Peyer's patch (tissue), 4 donors: ENCODE measurements around the gene HEPACAM2. TPM values are rescaled to one million over a fixed set of nuclear protein-coding genes. Genes with fewer than 3 reads are reported as not detected.

Experiments
- DNase-seq, 3 donors: peaks; one replicate each; pipeline ENCODE4 v3.0.0-alpha.2; 2017 to 2019
- H3K27ac ChIP-seq, 4 donors: fragments of 200-600 bp; sonication (generic); one replicate each; pipeline ENCODE4 v1.5.1; 2016 to 2019
- H3K27me3 ChIP-seq, 2 donors: fragments of 200-600 bp; sonication (generic); one replicate each; pipeline ENCODE4 v1.5.1; 2019
- H3K36me3 ChIP-seq, 3 donors: fragments of 200-600 bp; sonication (generic); one replicate each; pipeline ENCODE4 v1.5.1; 2016 to 2019
- H3K4me1 ChIP-seq, 4 donors: fragments of 200-600 bp; sonication (generic); one replicate each; pipeline ENCODE4 v1.5.1; 2016 to 2019
- H3K4me3 ChIP-seq, 4 donors: fragments of 200-600 bp; sonication (generic); 1 replicate in 3 of 4; 2 replicates in 1 of 4; pipeline ENCODE4 v1.5.1; 2016 to 2019; ENCODE audit warnings: mild to moderate bottlenecking in 1 of 4
- H3K9me3 ChIP-seq, 4 donors: fragments of 200-600 bp; sonication (generic); one replicate each; pipeline ENCODE4 v1.5.1; 2016 to 2019; ENCODE audit warnings: mild to moderate bottlenecking in 1 of 4
- CTCF ChIP-seq, 6 experiments: fragments of 450-650 bp in 4 of 6; fragments of 200-600 bp in 2 of 6; sonication (generic) in 1 of 6; IDR thresholded peaks; one replicate each; pipeline ENCODE4 v1.5.1; 2017 to 2019; ENCODE audit warnings: antibody characterized with exemption in 6 of 6, mild to moderate bottlenecking in 3 of 6, moderate library complexity in 1 of 6
- POLR2A ChIP-seq, 2 donors: fragments of 450-650 bp; IDR thresholded peaks; one replicate each; pipeline ENCODE4 v1.5.1; 2017; ENCODE audit warnings: antibody characterized with exemption in 2 of 2, mild to moderate bottlenecking in 2 of 2, moderate library complexity in 2 of 2
- total RNA-seq, 4 donors: library from RNA; depleted of rRNA; stranded (reverse); fragments of >200 nt; gene quantifications; one replicate each; pipeline ENCODE4 v1.1.0, GENCODE V29; 2016

The HEPACAM2 gene
- total RNA-seq, 4 donors from 2014 or later: 19.0 to 59.4 (median 28.4) TPM

- Histone ChIP-seq H3K36me3 (peaks cover 0 to 24% (median 0%) of the 10 kb centered on the region in 3 donors), H3K27ac (peak overlapping the region in 3 of 4 donors; percentile 35 to 57 (median 51)), H3K4me3 (peak overlapping the region; percentile 32 to 50 (median 43)), H3K4me1 (peaks cover 0 to 7% (median 0%) of the 10 kb centered on the region in 4 donors), H3K9me3 (no peaks in the 10 kb centered on the region), H3K27me3 (no peaks in the 10 kb centered on the region)
- no peak for TF ChIP-seq CTCF (IDR thresholded peaks at IDR 0.05)
- no peak for TF ChIP-seq POLR2A (IDR thresholded peaks at IDR 0.05)
- DNase-seq: peak; percentile 39 to 57 (median 47)
Observed at GRCh38 chr7:93147363-93147762, 78.9 kb downstream of the HEPACAM2 start.

- peak overlapping the region in 1 of 4 donors; percentile 35 for H3K27ac ChIP-seq
- H3K4me3 ChIP-seq: peak overlapping the region; percentile 32 to 50 (median 43)
- no peaks in the 10 kb centered on the region for H3K9me3 ChIP-seq
- no peaks in the 10 kb centered on the region for H3K27me3 ChIP-seq
- DNase-seq: no peak
- H3K36me3 ChIP-seq: peaks cover 0 to 24% (median 0%) of the 10 kb centered on the region in 3 donors
- TF ChIP-seq POLR2A (IDR thresholded peaks at IDR 0.05): no peak
- TF ChIP-seq CTCF (IDR thresholded peaks at IDR 0.05): no peak
- H3K4me1 ChIP-seq: peaks cover 0 to 7% (median 0%) of the 10 kb centered on the region in 4 donors
Observed at GRCh38 chr7:93146472-93147141, 79.7 kb downstream of the HEPACAM2 start.

- Histone ChIP-seq H3K27ac (no peak overlapping the region), H3K4me3 (no peak overlapping the region), H3K36me3 (peaks cover 0 to 24% (median 0%) of the 10 kb centered on the region in 3 donors), H3K4me1 (peaks cover 0 to 7% (median 0%) of the 10 kb centered on the region in 4 donors), H3K27me3 (no peaks in the 10 kb centered on the region), H3K9me3 (no peaks in the 10 kb centered on the region)
- TF ChIP-seq POLR2A (IDR thresholded peaks at IDR 0.05) (no peak), CTCF (IDR thresholded peaks at IDR 0.05) (no peak)
- DNase-seq: no peak
Observed at GRCh38 chr7:93146036-93146435, 80.2 kb downstream of the HEPACAM2 start.

DNA sequence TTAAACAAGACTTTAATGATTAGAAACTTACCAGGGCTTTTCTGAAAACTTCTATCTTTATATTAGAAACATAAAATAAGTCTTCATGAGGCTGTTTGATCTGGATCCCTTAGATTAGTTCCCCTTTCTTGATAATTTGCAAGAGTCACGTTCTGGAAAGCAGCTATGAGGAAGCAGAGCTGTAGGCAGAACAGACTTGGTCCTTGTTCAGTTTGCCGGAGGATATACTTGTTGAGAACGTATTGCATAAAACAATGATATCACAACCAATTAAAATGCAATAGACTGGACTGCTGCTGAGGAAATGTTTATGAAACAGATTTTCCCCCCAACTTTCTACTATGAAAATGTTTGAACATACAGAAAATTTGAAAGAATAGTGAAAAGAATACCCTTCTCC is 80.9 kb downstream of the HEPACAM2 start:
- peaks cover 0 to 7% (median 0%) of the 10 kb centered on the region in 4 donors for H3K4me1 ChIP-seq
- DNase-seq: no peak
- H3K27ac ChIP-seq: no peak overlapping the region
- no peaks in the 10 kb centered on the region for H3K9me3 ChIP-seq
- TF ChIP-seq POLR2A (IDR thresholded peaks at IDR 0.05): no peak
- TF ChIP-seq CTCF (IDR thresholded peaks at IDR 0.05): no peak
- peaks cover 0 to 27% (median 0%) of the 10 kb centered on the region in 3 donors for H3K36me3 ChIP-seq
- no peaks in the 10 kb centered on the region for H3K27me3 ChIP-seq
- no peak overlapping the region for H3K4me3 ChIP-seq

- H3K9me3 ChIP-seq: no peaks in the 10 kb centered on the region
- H3K4me3 ChIP-seq: no peak overlapping the region
- no peak overlapping the region for H3K27ac ChIP-seq
- H3K4me1 ChIP-seq: peaks cover 0 to 7% (median 0%) of the 10 kb centered on the region in 4 donors
- no peak for DNase-seq
- no peaks in the 10 kb centered on the region for H3K27me3 ChIP-seq
- no peak for TF ChIP-seq CTCF (IDR thresholded peaks at IDR 0.05)
- TF ChIP-seq POLR2A (IDR thresholded peaks at IDR 0.05): no peak
- H3K36me3 ChIP-seq: peaks cover 0 to 53% (median 0%) of the 10 kb centered on the region in 3 donors
Observed at GRCh38 chr7:93142127-93142526, 84.1 kb downstream of the HEPACAM2 start.
